ENCODE measurements around the gene PDE9A. TPM values are rescaled to one million over a fixed set of nuclear protein-coding genes. Genes with fewer than 3 reads are reported as not detected.

The PDE9A gene
- total RNA-seq, 1 donor from 2014 or later, result 27.4 TPM

- Mint-ChIP-seq H3K36me3 (no peaks in the 10 kb centered on the region), H3K4me3 (no peak overlapping the region), H3K27ac (peak overlapping the region; percentile 6), H3K9me3 (no peaks in the 10 kb centered on the region), H3K4me1 (peaks cover 33% of the 10 kb centered on the region), H3K27me3 (ENCODE audit: low read depth) (no peaks in the 10 kb centered on the region)
- TF ChIP-seq, protein P1, sequence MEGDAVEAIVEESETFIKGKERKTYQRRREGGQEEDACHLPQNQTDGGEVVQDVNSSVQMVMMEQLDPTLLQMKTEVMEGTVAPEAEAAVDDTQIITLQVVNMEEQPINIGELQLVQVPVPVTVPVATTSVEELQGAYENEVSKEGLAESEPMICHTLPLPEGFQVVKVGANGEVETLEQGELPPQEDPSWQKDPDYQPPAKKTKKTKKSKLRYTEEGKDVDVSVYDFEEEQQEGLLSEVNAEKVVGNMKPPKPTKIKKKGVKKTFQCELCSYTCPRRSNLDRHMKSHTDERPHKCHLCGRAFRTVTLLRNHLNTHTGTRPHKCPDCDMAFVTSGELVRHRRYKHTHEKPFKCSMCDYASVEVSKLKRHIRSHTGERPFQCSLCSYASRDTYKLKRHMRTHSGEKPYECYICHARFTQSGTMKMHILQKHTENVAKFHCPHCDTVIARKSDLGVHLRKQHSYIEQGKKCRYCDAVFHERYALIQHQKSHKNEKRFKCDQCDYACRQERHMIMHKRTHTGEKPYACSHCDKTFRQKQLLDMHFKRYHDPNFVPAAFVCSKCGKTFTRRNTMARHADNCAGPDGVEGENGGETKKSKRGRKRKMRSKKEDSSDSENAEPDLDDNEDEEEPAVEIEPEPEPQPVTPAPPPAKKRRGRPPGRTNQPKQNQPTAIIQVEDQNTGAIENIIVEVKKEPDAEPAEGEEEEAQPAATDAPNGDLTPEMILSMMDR (IDR thresholded peaks at IDR 0.05; ENCODE audit: unreplicated experiment), result no peak
- no peak for DNase-seq (ENCODE audit: low spot score in 2 of 2, unreplicated experiment in 2 of 2)
Observed at GRCh38 chr21:42639646-42640152, 13.7 kb upstream of the PDE9A start.

DNA sequence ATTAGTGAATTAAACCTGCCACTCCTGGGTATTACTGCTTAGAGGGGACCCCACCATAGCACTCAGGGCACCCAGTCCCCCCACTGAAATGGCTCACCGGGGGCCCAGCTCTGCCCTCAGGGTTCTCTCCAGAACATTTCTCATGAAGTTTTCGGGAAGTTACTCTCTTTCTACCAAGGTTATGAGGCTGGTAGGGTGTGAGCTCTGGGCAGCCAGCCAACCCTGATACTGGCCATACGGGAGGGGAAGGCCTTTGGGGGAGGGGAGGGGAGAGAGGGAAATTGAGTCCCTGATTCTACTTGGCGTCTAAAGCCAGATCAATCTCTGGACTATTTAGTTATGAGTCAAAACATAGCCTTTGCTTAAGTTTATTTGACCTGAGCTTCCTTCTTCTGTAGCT, 12.9 kb upstream of the PDE9A start:
- no peak overlapping the region for H3K4me3 Mint-ChIP-seq
- peak overlapping the region; percentile 57 for H3K27ac Mint-ChIP-seq
- peaks cover 35% of the 10 kb centered on the region for H3K4me1 Mint-ChIP-seq
- TF ChIP-seq, protein P1 (IDR thresholded peaks at IDR 0.05; ENCODE audit: unreplicated experiment), result no peak
- no peak for DNase-seq (ENCODE audit: low spot score in 2 of 2, unreplicated experiment in 2 of 2)
- no peaks in the 10 kb centered on the region for H3K9me3 Mint-ChIP-seq
- no peaks in the 10 kb centered on the region for H3K27me3 Mint-ChIP-seq (ENCODE audit: low read depth)
- no peaks in the 10 kb centered on the region for H3K36me3 Mint-ChIP-seq

- no peak for DNase-seq (ENCODE audit: low spot score in 2 of 2, unreplicated experiment in 2 of 2)
- Mint-ChIP-seq H3K27me3 (ENCODE audit: low read depth) (no peaks in the 10 kb centered on the region), H3K27ac (peak overlapping the region; percentile 91), H3K4me1 (peaks cover 35% of the 10 kb centered on the region), H3K36me3 (no peaks in the 10 kb centered on the region), H3K9me3 (no peaks in the 10 kb centered on the region), H3K4me3 (peak overlapping the region; percentile 43)
- TF ChIP-seq, protein P1 (IDR thresholded peaks at IDR 0.05; ENCODE audit: unreplicated experiment), result no peak
Observed at GRCh38 chr21:42641311-42642218, 11.9 kb upstream of the PDE9A start.

DNA sequence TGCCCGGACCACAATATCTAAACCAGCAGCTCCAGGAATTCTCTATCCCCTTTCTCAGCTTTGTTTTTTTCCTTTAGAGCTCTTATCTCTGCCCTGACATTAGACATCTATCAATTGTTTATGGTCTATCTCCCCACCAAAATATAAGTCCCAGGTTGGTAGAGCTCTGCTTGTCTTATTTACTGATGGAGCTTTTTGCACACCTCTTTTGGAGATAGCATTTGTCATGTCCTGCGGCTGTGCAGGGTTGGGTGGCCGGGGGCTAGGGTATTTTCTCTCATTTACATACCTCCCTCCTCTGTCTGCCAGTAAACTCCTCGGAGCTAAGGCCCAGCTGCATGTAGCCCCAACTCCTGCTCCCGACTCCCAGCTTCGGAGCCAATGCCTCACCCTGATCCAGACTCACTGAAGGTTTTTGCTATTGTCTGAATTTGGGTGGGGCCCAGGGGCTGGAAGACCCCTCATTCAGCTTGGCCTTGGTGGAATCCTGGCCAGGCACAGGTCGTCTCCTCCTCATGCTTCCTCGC, 11.1 kb upstream of the PDE9A start:
- TF ChIP-seq, protein P1 (IDR thresholded peaks at IDR 0.05; ENCODE audit: unreplicated experiment), result no peak
- Mint-ChIP-seq H3K4me1 (peaks cover 35% of the 10 kb centered on the region), H3K9me3 (no peaks in the 10 kb centered on the region), H3K27ac (peak overlapping the region; percentile 32), H3K36me3 (no peaks in the 10 kb centered on the region), H3K27me3 (ENCODE audit: low read depth) (no peaks in the 10 kb centered on the region), H3K4me3 (no peak overlapping the region)
- DNase-seq (ENCODE audit: low spot score in 2 of 2, unreplicated experiment in 2 of 2), result no peak

GRCh38 chr21:42644223-42645208, 8.9 kb upstream of the PDE9A start:
- Mint-ChIP-seq H3K27ac (no peak overlapping the region), H3K27me3 (ENCODE audit: low read depth) (no peaks in the 10 kb centered on the region), H3K9me3 (no peaks in the 10 kb centered on the region), H3K4me1 (peaks cover 32% of the 10 kb centered on the region), H3K4me3 (no peak overlapping the region), H3K36me3 (no peaks in the 10 kb centered on the region)
- DNase-seq (ENCODE audit: low spot score in 2 of 2, unreplicated experiment in 2 of 2), result no peak
- TF ChIP-seq, protein P1 (IDR thresholded peaks at IDR 0.05; ENCODE audit: unreplicated experiment), result no peak

Data from mesothelial cell of epicardium (in vitro differentiated cells).